Cerebellar cortex (tissue), 1 donor: ENCODE data around the gene TMEM82.

Source experiments
- DNase-seq: peaks from one replicate; pipeline ENCODE4 v3.0.0-alpha.2; 2015; ENCODE audit warnings: low spot score

The TMEM82 gene

GRCh38 chr1:15756143-15757015, 14.1 kb downstream of the TMEM82 start:
- DNase-seq, result no peak

GRCh38 chr1:15757016-15757543, 14.8 kb downstream of the TMEM82 start:
- no peak for DNase-seq

GRCh38 chr1:15757575-15758342, 15.5 kb downstream of the TMEM82 start:
- no peak for DNase-seq

- DNase-seq, result no peak
Observed at GRCh38 chr1:15758343-15758931, 16.1 kb downstream of the TMEM82 start, which contains the start of gene FBLIM1. Gene FBLIM1, plus strand, starts transcription at chr1:15758795. Its CDS starts 6,189 bp downstream, at chr1:15764984.

DNA sequence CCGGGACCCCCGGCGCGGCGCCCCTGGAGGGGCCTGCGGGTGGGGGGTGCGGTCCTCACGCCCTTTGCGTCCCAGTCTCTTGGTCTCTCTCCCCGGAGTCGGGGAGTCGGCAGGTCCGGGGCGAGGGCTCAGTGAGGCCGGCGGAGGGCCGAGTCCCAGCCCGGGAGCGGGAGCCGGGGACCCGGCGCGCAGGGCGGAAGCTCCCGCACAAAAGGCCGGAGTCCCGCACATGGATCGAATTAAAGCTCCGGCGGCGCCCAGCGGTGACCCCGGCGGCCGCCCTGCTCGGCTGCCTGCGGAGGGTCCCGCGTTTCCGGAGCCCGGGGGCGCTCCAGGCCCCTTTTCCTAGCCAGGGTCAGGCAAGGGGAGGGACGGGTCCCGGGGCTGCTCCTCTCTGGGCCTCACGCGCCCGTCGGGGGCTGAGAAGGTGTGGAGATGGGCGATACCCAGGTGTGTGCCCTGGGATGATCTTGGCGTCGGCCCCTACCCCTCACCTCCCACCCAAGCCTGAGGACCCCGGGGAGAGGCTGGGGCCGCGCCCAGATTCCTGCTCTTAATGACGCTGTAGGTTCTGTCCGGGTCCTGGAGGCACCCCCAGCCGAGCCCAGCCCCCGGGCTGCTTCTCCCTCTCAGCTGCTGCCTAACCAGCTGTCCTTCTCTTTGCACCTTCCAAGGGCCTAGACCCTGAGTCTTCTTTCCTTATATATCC, 16.8 kb downstream of the TMEM82 start:
- no peak for DNase-seq

DNA sequence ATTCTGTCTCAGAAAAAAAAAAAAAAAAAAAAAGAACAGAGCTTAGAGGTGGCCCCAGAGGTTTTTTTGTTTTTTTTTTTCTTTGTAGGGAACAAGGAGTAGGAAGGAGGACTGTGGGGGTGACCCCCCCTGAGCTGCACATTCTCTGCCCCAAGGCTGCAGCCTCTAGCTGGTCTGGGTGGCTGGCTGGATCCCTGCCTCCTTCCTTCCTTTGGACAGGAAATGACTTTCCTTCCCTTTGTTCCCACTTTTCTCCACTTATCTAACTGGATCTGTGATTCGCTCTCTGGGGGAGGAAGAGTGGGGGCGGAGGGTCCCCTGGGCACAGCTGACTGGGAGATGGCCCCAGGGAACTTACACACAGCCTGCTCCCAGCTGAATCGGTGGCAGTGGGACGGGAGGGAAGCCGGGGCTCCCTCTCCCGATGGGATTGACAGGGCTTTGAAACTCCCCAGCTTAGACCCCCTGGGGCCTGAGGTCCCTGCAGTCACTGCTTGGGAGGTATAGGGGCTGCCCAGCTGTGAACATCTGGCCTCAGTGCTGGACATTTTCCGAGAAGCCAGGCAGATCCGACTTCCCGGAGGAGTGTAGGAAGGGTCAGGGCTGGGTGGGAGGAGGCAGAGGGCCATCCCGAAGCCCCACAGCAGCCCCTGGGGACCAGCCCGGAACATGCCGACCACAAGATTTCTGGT, 18.4 kb downstream of the TMEM82 start:
- no peak for DNase-seq

GRCh38 chr1:15761366-15762128, 19.2 kb downstream of the TMEM82 start:
- DNase-seq, result no peak

GRCh38 chr1:15762546-15762945, 20.2 kb downstream of the TMEM82 start:
- no peak for DNase-seq

DNA sequence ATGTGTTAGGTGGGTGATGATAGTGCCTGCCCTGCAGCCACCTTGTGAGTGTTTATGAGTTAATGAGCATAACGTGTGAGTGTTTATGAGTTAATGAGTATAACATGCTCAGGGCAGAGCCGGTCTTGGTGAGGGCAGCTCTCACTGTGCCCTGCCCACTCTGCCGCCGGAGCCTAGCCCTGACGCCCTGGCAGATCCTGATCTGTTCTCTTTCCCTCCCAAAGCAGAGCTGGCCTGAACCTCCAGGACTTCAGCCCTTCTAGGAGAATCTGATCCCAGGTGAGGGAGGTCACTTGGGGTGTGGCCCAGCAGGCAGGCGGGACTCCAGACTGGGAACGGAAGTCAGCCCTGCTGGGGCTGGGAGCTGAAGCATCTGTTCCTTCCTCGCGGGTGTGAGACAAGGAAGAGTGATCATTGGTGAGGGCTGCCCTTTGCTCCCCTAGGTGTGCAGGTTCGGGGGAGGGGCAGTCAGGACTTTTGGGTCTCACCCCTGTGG, 22.0 kb downstream of the TMEM82 start:
- DNase-seq, result no peak

- no peak for DNase-seq
Observed at GRCh38 chr1:15764890-15765289, 22.6 kb downstream of the TMEM82 start.

DNA sequence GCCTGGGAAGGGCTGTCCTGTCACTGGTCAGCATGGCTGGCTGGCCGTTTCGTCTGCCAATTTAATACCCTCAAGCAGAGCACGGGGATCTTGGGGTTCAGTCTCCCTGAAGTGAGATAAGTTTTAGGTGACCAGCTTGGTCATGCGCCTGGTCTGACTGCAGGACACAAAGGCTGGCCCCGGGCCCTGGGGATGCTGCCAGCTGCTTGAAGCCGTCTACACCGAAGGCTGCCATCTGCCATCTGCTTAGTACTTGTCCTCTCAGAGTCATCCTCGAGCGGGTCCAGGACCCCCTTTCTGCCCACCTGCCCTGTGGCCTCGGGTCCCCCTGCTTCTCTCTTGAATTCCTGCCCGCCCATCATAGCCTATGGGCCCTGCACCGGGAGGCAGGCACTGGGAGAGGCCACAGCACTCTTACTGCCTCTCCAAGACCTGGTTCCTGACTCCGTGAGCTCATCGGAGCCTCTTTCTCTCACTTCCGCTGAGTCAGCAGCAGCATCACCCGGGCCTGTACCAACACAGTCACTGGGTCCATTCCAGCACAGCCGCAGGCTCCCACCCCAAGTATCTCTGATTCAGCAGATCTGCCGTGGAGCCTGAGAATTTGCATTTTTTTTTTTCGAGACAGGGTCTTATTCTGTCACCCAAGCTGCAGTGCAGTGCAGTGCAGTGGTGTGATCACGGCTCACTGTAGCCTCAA, 23.3 kb downstream of the TMEM82 start:
- peak; percentile 57 for DNase-seq

DNA sequence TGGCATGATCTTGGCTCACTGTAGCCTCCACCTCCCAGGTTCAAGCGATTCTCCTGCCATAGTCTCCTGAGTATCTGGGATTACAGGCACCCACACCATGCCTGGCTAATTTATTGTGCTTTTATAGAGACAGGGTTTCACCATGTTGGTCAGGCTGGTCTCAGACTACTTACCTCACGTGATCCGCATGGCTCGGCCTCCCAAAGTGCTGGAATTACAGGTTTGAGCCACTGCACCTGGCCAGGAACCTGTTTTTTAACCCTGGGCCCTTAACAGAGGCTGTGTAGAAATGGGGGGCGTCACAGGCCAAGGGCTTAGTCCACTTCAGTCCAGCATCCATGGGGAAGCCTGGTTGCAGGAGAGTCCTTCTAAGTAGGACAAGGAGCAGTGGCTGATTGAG, 25.6 kb downstream of the TMEM82 start:
- no peak for DNase-seq

DNA sequence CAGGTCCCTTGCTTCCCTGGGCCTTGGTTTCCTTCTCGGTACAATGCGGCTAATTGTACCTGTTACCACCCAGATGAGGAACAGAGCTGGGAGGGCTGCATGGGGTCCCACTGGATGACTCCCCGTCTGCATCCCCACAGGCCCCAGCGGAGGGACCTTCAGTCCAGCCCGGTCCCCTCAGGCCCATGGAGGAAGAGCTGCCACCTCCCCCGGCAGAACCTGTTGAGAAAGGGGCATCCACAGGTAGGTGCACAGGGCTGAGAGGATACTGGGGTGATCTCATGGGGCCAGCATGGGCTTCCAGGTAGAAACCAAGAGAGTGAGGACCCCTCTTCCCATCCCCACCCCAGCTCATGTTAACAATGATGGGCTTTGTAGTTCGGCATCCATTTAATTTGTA, 26.1 kb downstream of the TMEM82 start:
- DNase-seq, result no peak

DNA sequence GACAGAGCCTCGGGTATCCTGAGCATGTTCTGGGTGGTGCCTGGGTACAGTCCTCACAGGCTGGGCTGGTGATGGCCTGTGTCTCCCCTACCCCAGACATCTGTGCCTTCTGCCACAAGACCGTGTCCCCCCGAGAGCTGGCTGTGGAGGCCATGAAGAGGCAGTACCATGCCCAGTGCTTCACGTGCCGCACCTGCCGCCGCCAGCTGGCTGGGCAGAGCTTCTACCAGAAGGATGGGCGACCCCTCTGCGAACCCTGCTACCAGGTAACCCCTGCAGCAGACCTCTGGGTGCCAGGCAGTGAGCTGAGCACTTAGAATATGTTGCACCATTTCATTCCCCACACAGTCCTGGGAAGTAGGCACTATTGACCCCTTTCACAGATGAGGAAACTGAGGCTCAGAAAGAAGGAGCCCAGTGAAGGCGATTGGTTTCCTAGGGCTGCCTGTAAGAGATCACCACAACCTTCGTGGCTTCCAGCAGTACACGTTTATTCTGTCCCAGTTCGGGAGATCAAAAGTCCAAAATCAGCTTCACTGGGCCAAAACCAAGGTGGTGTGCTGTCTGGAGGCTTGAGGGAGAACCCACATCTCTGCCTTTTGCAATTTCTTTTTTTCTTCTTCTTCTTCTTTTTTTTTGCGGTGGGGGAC, 28.1 kb downstream of the TMEM82 start:
- no peak for DNase-seq

- no peak for DNase-seq
Observed at GRCh38 chr1:15771836-15772515, 29.7 kb downstream of the TMEM82 start.

DNA sequence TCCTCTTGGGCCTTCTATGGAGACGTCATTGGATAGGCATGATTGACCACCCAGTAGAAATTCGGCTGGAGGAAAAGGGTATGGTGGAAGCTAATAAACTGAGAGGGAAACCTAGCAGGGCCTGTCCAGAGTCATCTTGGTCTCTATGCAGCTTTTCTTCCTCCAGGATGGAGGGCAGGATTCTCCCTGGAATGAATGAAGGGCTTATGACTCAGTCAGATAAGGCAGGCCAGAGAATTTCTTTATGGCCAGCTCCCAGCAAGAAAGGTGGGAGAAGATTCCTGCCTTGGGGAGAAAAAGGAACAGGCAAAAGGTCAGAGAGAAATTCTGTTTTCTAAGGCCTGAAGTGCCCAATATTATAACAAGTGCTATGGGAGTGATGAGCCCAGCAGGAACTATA, 33.4 kb downstream of the TMEM82 start:
- DNase-seq, result no peak

- no peak for DNase-seq
Observed at GRCh38 chr1:15777909-15778707, 35.8 kb downstream of the TMEM82 start.

GRCh38 chr1:15785683-15786082, 43.4 kb downstream of the TMEM82 start:
- no peak for DNase-seq
